ENCODE measurements around the gene RIMBP3B. TPM values are rescaled to one million over a fixed set of nuclear protein-coding genes. Genes with fewer than 3 reads are reported as not detected.
"Not testable (repeated sequence)": the region's sequence is repeated elsewhere in the genome, so short reads cannot be mapped to it uniquely, and the experiment has no call there.

Gene RIMBP3B
- polyA plus RNA-seq (ENCODE audit: insufficient read length) = not detected
- long read RNA-seq, donor 1 = 0 reads
- long read RNA-seq, donor 2, full-length matches to known transcripts = 1 of 1 reads
- long read RNA-seq, donor 2, partial matches to known transcripts = 0 of 1 reads
- long read RNA-seq, donor 2, other reads (novel, unspliced or antisense) = 0 of 1 reads
- long read RNA-seq, donor 3 = 0 reads
- long read RNA-seq, donor 4 = 0 reads
- long read RNA-seq, donor 5, full-length matches to known transcripts = 1 of 1 reads
- long read RNA-seq, donor 5, partial matches to known transcripts = 0 of 1 reads
- long read RNA-seq, donor 5, other reads (novel, unspliced or antisense) = 0 of 1 reads
- long read RNA-seq, donor 6 = 0 reads
- long read RNA-seq, donor 7, full-length matches to known transcripts = 2 of 2 reads
- long read RNA-seq, donor 7, partial matches to known transcripts = 0 of 2 reads
- long read RNA-seq, donor 7, other reads (novel, unspliced or antisense) = 0 of 2 reads
- long read RNA-seq, donor 8 = 0 reads

DNA sequence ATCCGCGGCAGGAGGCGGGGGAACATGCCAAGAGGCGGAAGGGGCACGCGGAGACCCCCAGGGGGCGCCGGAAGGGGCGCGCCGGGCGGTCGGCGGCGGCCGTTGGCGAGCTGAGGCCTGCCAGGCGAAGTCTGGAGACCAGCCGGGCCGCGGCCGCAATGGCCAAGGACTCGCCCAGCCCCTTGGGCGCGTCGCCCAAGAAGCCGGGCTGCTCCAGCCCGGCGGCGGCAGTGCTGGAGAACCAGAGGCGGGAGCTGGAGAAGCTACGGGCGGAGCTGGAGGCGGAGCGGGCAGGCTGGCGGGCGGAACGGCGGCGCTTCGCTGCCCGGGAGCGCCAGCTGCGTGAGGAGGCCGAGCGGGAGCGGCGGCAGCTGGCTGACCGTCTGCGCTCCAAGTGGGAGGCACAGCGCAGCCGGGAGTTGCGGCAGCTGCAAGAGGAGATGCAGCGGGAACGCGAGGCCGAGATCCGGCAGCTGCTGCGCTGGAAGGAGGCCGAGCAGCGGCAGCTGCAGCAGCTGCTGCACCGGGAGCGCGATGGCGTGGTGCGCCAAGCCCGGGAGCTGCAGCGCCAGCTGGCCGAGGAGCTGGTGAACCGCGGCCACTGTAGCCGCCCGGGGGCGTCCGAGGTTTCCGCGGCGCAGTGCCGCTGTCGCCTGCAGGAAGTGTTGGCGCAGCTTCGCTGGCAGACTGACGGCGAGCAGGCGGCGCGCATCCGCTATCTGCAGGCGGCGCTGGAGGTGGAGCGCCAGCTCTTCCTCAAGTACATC is at the start of gene RIMBP3B:
Gene RIMBP3B (plus strand): TSS at position 51 of the 767 bp plus-strand sequence. CDS start 108 bp downstream, at position 159.
- not testable (repeated sequence) for DNase-seq

- DNase-seq = not testable (repeated sequence)
These were observed 26.0 kb upstream of the RIMBP3B start for GRCh38 chr22:21357527-21357926.

DNA sequence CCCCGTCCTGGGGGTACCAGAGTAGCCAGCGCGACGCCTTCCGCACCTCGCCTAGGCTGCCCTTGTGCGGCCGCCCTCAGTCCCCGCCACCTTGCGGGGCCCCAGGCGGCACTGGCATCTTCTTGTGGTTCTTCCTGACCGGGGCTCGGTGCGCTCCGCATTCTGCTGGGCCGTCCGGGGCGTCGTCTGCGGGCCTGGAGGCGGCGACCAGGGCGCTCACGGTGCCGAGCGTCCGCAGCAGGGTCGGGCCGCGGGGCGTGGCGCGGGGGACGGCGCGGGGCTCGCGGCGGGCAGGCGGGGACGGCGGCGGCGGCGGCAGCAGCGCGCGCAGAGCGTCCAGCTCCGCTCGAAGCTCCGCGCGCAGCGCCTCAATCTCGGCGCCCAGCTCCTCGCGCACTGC is 23.0 kb upstream of the RIMBP3B start:
- DNase-seq = not testable (repeated sequence)

DNA sequence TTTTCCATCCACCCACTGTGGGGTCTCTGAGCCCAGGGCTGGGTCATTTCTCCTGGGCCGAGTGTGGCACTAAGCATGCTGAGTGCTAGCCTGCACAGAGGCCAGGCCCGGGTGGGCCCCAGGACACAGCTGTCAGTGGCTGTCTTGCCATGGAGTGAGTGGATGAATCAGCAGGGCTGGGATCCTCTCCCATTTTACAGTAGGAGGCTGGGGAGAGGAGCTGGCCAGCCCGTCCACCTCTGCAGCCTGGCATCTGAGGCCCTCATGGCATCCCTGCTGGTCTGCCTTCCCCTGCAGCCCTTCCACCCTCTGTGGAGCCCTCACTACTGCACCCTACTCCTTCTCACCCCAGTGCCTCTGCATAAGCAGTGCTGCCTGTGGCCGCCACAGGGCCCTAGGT is 21.1 kb upstream of the RIMBP3B start:
- not testable (repeated sequence) for DNase-seq

GRCh38 chr22:21363061-21363460 is 20.5 kb upstream of the RIMBP3B start:
- DNase-seq = not testable (repeated sequence)

- DNase-seq = not testable (repeated sequence)
These were observed 19.7 kb upstream of the RIMBP3B start for GRCh38 chr22:21363803-21364202.

GRCh38 chr22:21364362-21364761 is 19.2 kb upstream of the RIMBP3B start:
- not testable (repeated sequence) for DNase-seq

- DNase-seq = not testable (repeated sequence)
These were observed 18.2 kb upstream of the RIMBP3B start for GRCh38 chr22:21365337-21365736.

DNA sequence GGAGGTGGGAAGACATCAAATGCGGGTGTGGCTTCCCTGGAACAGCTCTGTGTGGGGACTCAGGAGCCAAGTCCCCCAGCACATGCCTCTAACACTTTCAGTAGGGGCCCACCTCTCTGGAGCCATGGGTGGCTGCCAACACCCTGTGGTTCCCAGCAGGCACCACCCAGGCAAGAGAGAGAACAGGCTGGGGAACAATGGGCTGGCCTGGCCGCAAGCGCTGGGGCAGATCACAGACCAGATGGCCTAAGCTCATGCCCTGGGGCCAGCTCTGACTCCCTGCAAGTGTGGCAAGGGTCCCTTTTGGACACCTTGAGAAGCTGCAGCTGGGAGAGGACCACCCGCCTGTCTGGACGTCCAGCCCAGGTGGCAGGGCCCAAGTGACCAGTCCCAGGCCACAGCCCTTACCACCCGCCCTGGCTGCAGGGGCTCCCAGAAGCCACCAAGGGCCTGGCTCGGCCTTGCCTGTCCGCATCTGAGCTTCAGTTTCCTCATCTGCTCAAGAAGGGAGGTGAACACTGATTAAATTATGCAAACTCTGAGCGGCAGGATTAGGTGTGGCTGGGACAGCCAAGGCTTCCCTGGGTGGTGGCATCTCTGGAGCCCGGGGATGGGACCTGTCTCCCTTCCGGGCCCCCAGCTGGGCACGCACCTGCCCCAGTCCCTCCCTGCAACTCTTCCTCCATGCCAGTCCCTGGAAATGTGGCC is 14.8 kb upstream of the RIMBP3B start:
- not testable (repeated sequence) for DNase-seq

DNA sequence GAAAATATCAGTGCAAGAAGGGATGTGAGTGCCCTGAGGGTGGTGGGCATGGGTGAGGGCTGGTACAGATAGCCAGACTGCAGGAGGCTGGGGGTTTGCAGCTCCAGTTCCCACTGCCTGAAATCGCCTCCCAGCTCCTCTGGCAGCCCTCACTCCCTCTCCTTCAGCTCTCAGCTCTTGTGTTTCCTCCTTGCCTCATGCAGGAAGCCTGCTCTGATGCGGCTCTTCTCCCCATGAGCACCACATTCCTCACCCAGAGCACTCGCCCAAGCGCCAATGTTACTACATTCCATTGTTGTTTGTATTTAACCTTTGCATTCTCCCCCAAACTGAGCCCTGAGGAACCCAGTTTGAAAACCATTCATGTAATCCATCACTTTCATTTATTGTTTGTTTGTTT is 7.7 kb upstream of the RIMBP3B start:
- not testable (repeated sequence) for DNase-seq

DNA sequence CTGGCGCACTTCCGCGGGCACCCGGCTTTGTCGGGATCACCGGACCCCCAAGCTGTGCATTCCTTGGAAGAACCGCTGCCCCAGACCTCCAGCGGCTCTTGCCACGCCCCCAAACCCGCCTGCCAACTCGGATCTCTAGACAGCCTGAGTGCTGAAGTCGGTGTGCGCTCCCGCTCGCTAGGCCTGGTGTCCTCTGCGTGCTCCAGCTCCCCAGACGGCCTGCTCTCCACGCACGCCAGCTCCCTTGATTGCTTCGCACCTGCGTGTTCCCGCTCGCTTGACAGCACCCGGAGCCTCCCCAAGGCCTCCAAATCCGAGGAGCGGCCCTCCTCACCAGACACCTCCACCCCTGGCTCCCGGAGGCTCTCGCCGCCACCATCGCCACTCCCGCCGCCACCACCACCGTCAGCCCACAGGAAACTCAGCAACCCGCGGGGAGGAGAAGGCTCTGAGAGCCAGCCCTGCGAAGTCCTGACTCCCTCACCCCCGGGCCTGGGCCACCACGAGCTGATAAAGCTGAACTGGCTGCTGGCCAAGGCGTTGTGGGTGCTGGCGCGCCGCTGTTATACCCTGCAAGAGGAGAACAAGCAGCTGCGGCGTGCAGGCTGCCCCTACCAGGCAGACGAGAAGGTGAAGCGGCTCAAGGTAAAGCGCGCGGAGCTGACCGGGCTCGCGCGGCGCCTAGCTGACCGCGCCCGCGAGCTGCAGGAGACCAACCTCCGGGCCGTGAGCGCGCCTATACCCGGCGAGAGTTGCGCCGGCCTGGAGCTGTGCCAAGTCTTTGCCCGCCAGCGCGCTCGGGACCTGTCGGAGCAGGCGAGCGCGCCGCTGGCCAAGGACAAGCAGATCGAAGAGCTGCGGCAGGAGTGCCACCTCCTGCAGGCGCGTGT is 1.2 kb downstream of the RIMBP3B start:
- DNase-seq = not testable (repeated sequence)

DNA sequence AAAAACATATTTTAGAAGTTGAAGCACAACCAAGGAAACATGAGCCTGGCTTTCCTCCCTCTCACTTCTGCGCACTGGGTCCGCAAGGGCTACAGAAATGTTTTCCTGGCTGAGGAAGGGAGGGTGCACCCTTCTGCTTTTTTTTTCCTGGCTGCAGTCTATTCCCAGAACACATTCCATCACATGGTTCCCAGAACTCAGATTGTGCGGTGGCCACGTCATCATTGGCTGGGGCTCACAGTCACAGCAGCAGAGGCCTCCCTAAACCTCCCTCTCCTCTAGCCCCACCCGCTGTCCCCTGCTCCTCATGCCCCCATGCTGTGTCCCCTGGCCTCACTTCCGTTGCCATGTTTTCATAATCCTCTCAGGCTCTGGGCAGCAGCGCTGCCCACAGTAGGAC is 5.9 kb downstream of the RIMBP3B start:
- DNase-seq = not testable (repeated sequence)

DNA sequence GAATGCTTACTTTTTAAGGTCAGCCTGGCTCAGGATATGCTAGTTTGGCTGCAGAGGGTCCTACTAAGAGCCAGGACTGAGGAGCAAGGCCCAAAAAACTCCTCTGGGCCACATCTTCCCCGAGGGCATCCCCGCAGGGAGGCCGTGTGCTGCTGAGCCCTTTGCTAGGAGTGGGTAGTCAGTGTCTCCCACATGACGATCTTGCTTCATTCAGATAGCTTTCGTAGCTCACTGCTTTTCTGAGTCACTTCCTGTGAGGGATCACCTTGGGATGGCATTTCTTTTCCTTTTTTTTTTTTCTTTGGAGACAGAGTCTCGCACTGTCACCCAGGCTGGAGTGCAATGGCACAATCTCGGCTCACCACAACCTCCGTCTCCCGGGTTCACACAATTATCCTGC is 6.5 kb downstream of the RIMBP3B start:
- not testable (repeated sequence) for DNase-seq

- not testable (repeated sequence) for DNase-seq
These were observed 11.1 kb downstream of the RIMBP3B start for GRCh38 chr22:21394613-21395012.

DNA sequence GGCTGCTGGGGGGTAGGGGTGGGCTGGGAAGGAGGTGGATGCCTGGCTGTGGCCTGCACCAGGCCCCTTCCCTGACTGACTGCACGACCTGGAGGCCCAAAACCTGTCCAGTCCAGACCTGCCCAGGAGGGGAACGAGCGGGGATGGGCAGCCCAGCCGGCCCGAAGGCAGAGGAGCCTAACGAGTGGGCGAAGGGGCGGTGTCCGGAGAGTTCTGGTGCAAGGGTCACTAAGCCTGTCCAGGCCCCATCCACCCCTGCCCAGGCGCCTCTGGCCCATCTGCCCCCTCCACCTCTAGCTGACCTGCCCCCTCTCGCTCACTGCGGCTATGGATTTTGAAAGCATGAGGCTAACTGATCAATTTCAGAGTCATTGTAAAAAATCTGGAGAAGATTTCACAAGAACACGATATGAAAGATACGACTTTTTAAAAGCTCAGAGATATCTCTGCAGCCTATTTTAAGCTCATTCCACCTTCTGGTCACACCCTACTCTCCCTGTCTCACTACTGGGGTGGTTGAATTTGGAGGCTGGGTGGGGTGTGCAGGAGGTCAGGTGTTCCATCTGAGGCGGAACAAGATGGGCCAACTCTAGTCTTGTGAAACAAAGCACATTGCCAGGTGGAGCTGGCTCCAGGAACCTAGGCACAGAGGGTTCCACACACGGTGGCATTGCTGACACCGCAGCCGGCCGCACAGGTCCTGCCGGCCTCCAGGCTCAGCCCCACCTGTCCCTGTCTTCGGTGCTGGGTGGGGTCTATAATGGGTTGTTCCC is 17.8 kb downstream of the RIMBP3B start:
- DNase-seq = not testable (repeated sequence)

GRCh38 chr22:21402763-21403314 is 19.3 kb downstream of the RIMBP3B start:
- DNase-seq = not testable (repeated sequence)

GRCh38 chr22:21407139-21407538 is 23.6 kb downstream of the RIMBP3B start:
- DNase-seq = not testable (repeated sequence)

GRCh38 chr22:21407792-21408191 is 24.2 kb downstream of the RIMBP3B start:
- DNase-seq = not testable (repeated sequence)

DNA sequence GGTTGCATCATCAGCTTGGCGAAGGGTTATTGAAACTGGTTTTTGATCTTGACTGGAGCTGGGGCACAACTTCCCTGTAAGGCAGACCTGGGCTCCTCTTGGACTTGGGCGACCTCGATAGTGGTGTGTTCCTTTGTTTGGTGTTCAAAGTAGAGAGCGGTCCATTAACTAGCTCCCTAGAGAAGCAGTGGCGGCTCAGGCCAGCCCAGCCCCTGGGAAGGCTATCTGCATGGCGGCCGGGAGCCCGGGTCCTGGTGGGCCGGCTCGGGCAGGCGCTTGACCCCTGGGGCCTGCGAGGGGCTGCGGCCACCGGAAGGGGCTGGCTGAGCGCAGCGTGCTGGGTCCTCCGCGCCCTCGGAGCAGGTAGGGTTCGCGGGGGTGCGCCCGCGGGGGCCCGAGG is 32.8 kb downstream of the RIMBP3B start:
- DNase-seq = not testable (repeated sequence)

DNA sequence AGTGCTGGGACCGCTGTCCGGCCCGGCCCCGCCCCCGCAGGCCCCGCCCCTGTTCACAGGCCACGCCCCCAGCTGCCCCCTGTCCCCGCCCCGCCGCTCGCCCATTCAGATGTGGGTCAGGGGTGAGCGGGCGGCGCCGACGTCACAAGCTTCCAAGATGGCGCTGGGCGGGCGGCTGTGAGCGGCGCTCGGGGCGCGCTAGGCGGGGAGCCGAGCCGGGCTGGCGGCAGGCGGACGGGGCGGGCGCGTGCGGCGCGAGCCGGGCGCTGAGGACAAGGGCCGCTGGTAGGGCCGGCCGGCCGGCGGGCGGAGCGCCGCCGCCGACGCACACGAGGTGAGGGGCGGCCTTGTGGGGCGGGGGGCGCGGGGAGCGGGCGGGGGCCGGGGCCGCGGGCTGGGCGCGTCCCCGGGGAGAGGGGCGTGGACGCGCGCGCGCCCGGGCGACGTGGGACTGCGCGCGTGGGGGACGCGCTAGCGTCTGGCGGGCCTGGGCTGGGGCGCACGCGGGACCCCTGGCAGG is 33.7 kb downstream of the RIMBP3B start, which contains the start of gene HIC2:
Gene HIC2 (plus strand): TSS at position 145 of the 520 bp plus-strand sequence. CDS start 25,461 bp downstream, outside the sequence.
- not testable (repeated sequence) for DNase-seq
